ENCODE data around the gene PARN. TPM values are rescaled to one million over a fixed set of nuclear protein-coding genes. Genes with fewer than 3 reads are reported as not detected.

Gene PARN
- total and polyA plus RNA-seq, 12 donors: 11.7 to 121 (median 35.6) TPM

GRCh38 chr16:14531101-14531500 lies 99.0 kb downstream of the PARN start:
- intact Hi-C loops (cut with DNase I): no loop called here
- Histone ChIP-seq H3K36me3 (replicated peaks in 1 of 2) (no peaks in the 10 kb centered on the region), H3K27ac (no peak overlapping the region), H3K4me3 (no peak overlapping the region), H3K9me3 (replicated peaks in 1 of 3) (no peaks in the 10 kb centered on the region), H3K4me1 (replicated peaks in 1 of 2) (peaks cover 21 to 31% of the 10 kb centered on the region in 2 donors), H3K27me3 (no peaks in the 10 kb centered on the region)
- TF ChIP-seq POLR2A (IDR thresholded peaks at IDR 0.05): no peak
- TF ChIP-seq CTCF (IDR thresholded peaks at IDR 0.05): no peak
- 87 to 100% (median 97%) methylated on average over 3 of the region's 3 CpGs for WGBS, 4 donors
- DNase-seq: no peak

- H3K9me3 ChIP-seq (replicated peaks in 1 of 3): no peaks in the 10 kb centered on the region
- WGBS, 4 donors: 93 to 95% (median 94%) methylated on average over 2 of the region's 2 CpGs
- H3K4me1 ChIP-seq (replicated peaks in 1 of 2): peaks cover 21 to 25% of the 10 kb centered on the region in 2 donors
- DNase-seq: no peak
- intact Hi-C loops (cut with DNase I): no loop called here
- H3K27me3 ChIP-seq: no peaks in the 10 kb centered on the region
- H3K27ac ChIP-seq: no peak overlapping the region
- no peak overlapping the region for H3K4me3 ChIP-seq
- TF ChIP-seq POLR2A (IDR thresholded peaks at IDR 0.05) (no peak), CTCF (IDR thresholded peaks at IDR 0.05) (no peak)
- H3K36me3 ChIP-seq (replicated peaks in 1 of 2): no peaks in the 10 kb centered on the region
Measured at GRCh38 chr16:14530046-14530445, 100.0 kb downstream of the PARN start.

DNA sequence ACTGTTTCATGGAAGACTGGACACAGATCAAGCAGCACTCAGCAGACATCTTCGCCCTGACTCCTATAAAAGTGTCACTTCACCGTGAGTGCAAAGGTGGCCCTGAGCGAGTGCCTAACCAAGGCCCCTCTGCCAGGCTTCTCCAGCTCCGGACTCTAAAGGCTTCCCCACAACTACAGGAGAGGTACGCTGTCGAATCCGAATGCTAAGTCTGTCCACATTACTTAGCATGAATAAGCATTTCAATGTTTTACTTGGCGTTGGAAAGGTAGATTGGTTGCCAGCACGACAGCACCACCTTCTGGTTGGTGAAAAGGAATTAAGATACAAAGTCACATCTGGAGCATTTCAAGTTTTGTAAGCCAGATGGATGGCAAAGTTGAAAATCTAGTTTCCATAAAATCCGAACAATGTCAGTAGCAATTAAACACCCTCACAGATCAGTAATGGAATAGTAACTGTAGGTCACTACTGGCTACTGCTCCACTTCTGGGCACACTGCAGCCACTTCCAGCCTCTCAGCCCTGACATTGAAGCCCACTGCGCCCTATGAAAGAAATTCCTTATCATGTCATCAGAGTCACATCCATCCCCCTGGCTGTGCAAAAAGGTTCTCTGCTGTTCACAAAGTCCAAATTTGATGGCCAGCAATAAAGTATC lies 100.9 kb downstream of the PARN start:
- Histone ChIP-seq H3K27me3 (no peaks in the 10 kb centered on the region), H3K4me1 (replicated peaks in 1 of 2) (peaks cover 21 to 25% of the 10 kb centered on the region in 2 donors), H3K27ac (peak overlapping the region; percentile 52 to 83 (median 78)), H3K36me3 (replicated peaks in 1 of 2) (no peaks in the 10 kb centered on the region), H3K4me3 (no peak overlapping the region), H3K9me3 (replicated peaks in 1 of 3) (no peaks in the 10 kb centered on the region)
- DNase-seq: peak; percentile 78 to 91 (median 82)
- TF ChIP-seq POLR2A (IDR thresholded peaks at IDR 0.05) (peak in 1 of 2 donors; percentile 60), CTCF (IDR thresholded peaks at IDR 0.05) (peak; percentile 57 to 95 (median 90))
- intact Hi-C loops (cut with DNase I): loop anchor here (5.0 to 10.0 kb wide), 2 partner anchors 224 to 227 kb away; no protein-coding TSS in a partner anchor
- 14 to 19% (median 17%) methylated on average over 11 of the region's 11 CpGs for WGBS, 4 donors

DNA sequence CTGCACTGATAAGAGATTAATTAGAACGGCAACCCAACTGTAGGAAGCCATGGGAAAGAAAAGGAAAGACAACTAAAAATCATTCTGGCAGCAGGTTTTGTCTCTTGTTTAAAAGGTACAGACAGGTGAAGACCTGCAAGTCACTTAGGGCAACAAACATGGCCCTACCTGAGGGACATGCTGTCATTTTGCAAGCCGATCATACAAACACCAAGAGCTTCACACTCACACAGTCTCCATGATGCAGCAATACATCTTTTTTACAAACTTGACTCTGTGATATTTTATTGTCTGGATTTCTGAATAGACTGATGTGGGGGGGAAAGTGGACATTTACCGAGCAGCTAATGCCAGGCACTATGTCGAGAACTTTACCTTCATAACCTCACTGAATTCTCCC lies 101.8 kb downstream of the PARN start:
- 58 to 74% (median 71%) methylated on average over 4 of the region's 4 CpGs for WGBS, 4 donors
- TF ChIP-seq CTCF (IDR thresholded peaks at IDR 0.05) (no peak), POLR2A (IDR thresholded peaks at IDR 0.05) (no peak)
- H3K27me3 ChIP-seq: no peaks in the 10 kb centered on the region
- H3K9me3 ChIP-seq (replicated peaks in 1 of 3): no peaks in the 10 kb centered on the region
- no peak for DNase-seq
- H3K27ac ChIP-seq: peak overlapping the region; percentile 52 to 83 (median 78)
- peaks cover 21 to 25% of the 10 kb centered on the region in 2 donors for H3K4me1 ChIP-seq (replicated peaks in 1 of 2)
- intact Hi-C loops (cut with DNase I): loop anchor here (5.0 to 10.0 kb wide), 2 partner anchors 224 to 226 kb away; no protein-coding TSS in a partner anchor
- H3K4me3 ChIP-seq: no peak overlapping the region
- no peaks in the 10 kb centered on the region for H3K36me3 ChIP-seq (replicated peaks in 1 of 2)

Measured in adrenal gland (tissue), 12 donors.